ENCODE measurements around the gene RANBP2.

Gene RANBP2

DNA sequence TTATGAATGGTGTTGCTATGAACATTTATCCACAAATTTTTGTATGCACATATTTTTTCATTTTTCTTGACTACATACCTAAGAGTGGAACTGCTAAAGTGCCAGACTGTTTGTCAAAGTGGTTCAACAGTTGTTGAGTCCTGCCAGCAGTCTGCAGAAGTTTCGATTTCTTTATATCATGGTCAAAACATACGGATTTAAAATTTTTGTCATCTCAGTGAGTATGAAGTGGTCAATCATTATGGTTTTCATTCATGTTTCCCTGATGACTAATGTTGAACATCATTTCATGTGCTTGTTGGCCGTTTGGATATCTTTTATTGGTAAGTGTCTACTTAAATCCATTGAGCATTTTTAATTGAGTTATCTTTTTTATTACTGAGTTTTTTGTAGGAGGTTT lies 106.5 kb downstream of the RANBP2 start:
- Histone ChIP-seq H2AFZ (ENCODE audit: low read depth) (no peak overlapping the region), H3K36me3 (ENCODE audit: insufficient read depth) (no peaks in the 10 kb centered on the region), H3K27ac (no peak overlapping the region), H3K27me3 (ENCODE audit: insufficient read depth, low read depth) (no peaks in the 10 kb centered on the region), H3K4me1 (ENCODE audit: low read depth, poor library complexity, severe bottlenecking) (no peaks in the 10 kb centered on the region), H3K9ac (no peak overlapping the region), H4K20me1 (ENCODE audit: insufficient read depth) (no peaks in the 10 kb centered on the region), H3K4me2 (no peak overlapping the region), H3K79me2 (ENCODE audit: insufficient read depth, low read depth) (no peaks in the 10 kb centered on the region), H3K4me3 (IDR thresholded peaks at IDR 0.05; ENCODE audit: insufficient read depth, low read depth, low read length) (no peak overlapping the region)
- TF ChIP-seq, protein P1, sequence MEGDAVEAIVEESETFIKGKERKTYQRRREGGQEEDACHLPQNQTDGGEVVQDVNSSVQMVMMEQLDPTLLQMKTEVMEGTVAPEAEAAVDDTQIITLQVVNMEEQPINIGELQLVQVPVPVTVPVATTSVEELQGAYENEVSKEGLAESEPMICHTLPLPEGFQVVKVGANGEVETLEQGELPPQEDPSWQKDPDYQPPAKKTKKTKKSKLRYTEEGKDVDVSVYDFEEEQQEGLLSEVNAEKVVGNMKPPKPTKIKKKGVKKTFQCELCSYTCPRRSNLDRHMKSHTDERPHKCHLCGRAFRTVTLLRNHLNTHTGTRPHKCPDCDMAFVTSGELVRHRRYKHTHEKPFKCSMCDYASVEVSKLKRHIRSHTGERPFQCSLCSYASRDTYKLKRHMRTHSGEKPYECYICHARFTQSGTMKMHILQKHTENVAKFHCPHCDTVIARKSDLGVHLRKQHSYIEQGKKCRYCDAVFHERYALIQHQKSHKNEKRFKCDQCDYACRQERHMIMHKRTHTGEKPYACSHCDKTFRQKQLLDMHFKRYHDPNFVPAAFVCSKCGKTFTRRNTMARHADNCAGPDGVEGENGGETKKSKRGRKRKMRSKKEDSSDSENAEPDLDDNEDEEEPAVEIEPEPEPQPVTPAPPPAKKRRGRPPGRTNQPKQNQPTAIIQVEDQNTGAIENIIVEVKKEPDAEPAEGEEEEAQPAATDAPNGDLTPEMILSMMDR (conservative IDR thresholded peaks at IDR 0.05; ENCODE audit: low read depth, low read length) = no peak

DNA sequence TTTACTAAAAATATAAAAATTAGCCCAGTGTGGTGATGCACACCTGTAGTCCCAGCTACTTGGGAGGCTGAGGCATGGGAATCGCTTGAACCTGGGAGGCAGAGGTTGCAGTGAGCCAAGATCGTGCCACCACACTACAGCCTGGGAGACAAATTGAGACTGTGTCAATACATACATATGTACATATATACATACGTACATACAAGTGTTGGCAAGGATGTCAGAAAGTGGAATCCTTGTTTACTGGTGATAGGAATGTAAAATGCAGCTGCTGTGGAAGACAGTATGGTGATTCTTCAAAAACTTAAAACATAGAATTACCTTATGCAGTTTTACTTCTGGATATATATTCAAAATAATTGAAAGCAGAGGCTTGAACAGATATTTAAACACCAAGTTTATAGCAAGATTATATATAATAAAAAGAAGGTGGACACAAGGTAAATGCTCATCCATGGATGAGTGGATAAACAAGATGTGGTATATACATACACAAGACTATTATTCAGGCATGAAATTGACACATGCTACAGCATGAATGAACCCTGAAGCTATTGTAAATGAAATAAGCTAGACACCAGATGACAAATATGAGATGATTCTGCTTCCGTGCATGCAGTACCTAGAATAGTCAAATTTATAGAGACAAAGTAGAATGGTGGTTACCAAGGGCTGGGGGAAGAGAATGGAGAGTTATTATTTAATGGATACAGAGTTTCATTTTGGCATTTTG lies 110.5 kb downstream of the RANBP2 start:
- Histone ChIP-seq H3K27ac (no peak overlapping the region), H4K20me1 (ENCODE audit: insufficient read depth) (no peaks in the 10 kb centered on the region), H3K9ac (no peak overlapping the region), H3K4me3 (IDR thresholded peaks at IDR 0.05; ENCODE audit: insufficient read depth, low read depth, low read length) (no peak overlapping the region), H3K27me3 (ENCODE audit: insufficient read depth, low read depth) (no peaks in the 10 kb centered on the region), H3K36me3 (ENCODE audit: insufficient read depth) (no peaks in the 10 kb centered on the region), H2AFZ (ENCODE audit: low read depth) (no peak overlapping the region), H3K4me1 (ENCODE audit: low read depth, poor library complexity, severe bottlenecking) (no peaks in the 10 kb centered on the region), H3K79me2 (ENCODE audit: insufficient read depth, low read depth) (no peaks in the 10 kb centered on the region), H3K4me2 (no peak overlapping the region)
- TF ChIP-seq, protein P1 (conservative IDR thresholded peaks at IDR 0.05; ENCODE audit: low read depth, low read length) = no peak

DNA sequence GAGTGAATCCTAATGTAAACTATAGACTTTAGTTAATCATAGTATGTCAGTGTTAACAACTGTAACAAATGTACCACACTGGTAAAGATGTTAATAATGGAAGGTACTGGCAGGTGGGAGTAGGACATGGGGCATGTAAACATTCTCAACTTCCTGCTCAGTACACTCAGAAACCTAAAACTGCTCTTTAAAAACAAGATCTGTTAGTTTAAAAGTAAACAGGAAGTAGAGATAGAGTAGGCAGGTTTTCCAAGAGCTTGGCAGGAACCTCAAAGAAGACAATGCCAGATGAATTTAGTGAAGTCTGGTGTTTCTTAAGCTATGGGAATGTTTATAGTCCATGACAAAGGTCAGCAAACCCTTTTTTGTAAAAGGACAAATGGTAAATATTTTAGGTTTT lies 113.9 kb downstream of the RANBP2 start:
- Histone ChIP-seq H4K20me1 (ENCODE audit: insufficient read depth) (no peaks in the 10 kb centered on the region), H3K4me1 (ENCODE audit: low read depth, poor library complexity, severe bottlenecking) (no peaks in the 10 kb centered on the region), H3K27me3 (ENCODE audit: insufficient read depth, low read depth) (no peaks in the 10 kb centered on the region), H3K36me3 (ENCODE audit: insufficient read depth) (no peaks in the 10 kb centered on the region), H3K4me2 (no peak overlapping the region), H3K4me3 (IDR thresholded peaks at IDR 0.05; ENCODE audit: insufficient read depth, low read depth, low read length) (no peak overlapping the region), H2AFZ (ENCODE audit: low read depth) (no peak overlapping the region), H3K9ac (no peak overlapping the region), H3K79me2 (ENCODE audit: insufficient read depth, low read depth) (no peaks in the 10 kb centered on the region), H3K27ac (no peak overlapping the region)
- TF ChIP-seq, protein P1 (conservative IDR thresholded peaks at IDR 0.05; ENCODE audit: low read depth, low read length) = no peak

DNA sequence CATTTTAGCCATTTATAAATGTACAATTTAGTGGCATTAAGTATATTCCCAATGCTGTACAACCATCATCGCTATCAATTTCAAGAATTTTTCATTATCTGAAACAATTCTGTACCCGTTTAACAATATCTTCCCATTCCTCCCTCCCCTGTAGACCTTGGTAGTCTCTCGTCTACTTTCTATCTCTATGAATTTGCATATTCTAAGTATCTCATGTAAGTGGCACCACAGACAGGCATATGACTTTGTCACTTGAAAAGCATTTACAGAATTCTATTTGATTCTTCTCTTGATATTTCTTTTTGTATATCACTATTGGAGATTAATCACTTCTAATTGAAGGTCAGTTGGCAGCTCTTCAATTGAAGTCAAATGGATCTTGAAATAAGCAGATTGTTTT lies 115.3 kb downstream of the RANBP2 start:
- Histone ChIP-seq H3K4me3 (IDR thresholded peaks at IDR 0.05; ENCODE audit: insufficient read depth, low read depth, low read length) (no peak overlapping the region), H3K9ac (no peak overlapping the region), H3K36me3 (ENCODE audit: insufficient read depth) (no peaks in the 10 kb centered on the region; the same call in 1 of the 2 replicates), H4K20me1 (ENCODE audit: insufficient read depth) (no peaks in the 10 kb centered on the region), H3K27ac (no peak overlapping the region), H3K79me2 (ENCODE audit: insufficient read depth, low read depth) (no peaks in the 10 kb centered on the region), H2AFZ (ENCODE audit: low read depth) (no peak overlapping the region), H3K27me3 (ENCODE audit: insufficient read depth, low read depth) (no peaks in the 10 kb centered on the region), H3K4me2 (no peak overlapping the region), H3K4me1 (ENCODE audit: low read depth, poor library complexity, severe bottlenecking) (no peaks in the 10 kb centered on the region)
- TF ChIP-seq, protein P1 (conservative IDR thresholded peaks at IDR 0.05; ENCODE audit: low read depth, low read length) = no peak

Measured in KMS-11 (cell line).